GM10248 (cell line): ENCODE results near the gene ITPR1.

Experiments
- CTCF ChIA-PET: fragments of 300-600 bp; sonication (Branson Sonifier 250); formaldehyde crosslinking; extraction: SDS; loops from one replicate; lab custom pipeline; 2021; ENCODE audit warnings: antibody characterized with exemption; lab: Yijun Ruan, JAX
- POLR2A ChIA-PET: fragments of 350-650 bp; sonication (Branson Sonifier 250); formaldehyde crosslinking; extraction: SDS; loops from one replicate; lab custom pipeline; 2020; ENCODE audit warnings: antibody characterized with exemption; lab: Yijun Ruan, JAX
- DNase-seq: peaks from one replicate; pipeline ENCODE4 v3.0.0; 2012; ENCODE audit errors: extremely low spot score
- TF ChIP-seq, protein P1 (sequence below): IDR thresholded peaks from 2 replicates; pipeline ENCODE4 v1.5.1; 2012; ENCODE audit warnings: mild to moderate bottlenecking, low read depth; ENCODE audit errors: extremely low read depth, missing control alignments, control extremely low read depth

ITPR1 gene

DNA sequence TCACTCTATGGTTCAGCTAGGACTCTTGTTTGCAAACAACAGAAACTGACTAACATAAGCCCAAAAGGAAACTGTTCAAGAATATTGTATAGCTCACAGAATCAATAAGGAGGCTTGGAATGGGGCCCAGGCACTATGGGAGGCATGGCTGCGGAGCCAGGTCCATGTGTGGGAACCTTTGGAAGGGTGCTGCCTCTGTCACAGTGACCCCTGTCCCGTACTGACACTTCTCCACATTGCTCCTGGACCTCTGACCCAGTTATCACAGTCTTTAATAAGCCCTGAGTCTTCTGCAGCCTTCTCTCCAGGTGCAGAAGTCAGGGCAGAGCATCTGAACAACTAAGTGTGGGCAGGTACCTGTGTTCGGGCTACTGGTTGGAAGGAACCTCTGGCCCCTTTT is 121.8 kb downstream of the ITPR1 start:
- TF ChIP-seq, protein P1, sequence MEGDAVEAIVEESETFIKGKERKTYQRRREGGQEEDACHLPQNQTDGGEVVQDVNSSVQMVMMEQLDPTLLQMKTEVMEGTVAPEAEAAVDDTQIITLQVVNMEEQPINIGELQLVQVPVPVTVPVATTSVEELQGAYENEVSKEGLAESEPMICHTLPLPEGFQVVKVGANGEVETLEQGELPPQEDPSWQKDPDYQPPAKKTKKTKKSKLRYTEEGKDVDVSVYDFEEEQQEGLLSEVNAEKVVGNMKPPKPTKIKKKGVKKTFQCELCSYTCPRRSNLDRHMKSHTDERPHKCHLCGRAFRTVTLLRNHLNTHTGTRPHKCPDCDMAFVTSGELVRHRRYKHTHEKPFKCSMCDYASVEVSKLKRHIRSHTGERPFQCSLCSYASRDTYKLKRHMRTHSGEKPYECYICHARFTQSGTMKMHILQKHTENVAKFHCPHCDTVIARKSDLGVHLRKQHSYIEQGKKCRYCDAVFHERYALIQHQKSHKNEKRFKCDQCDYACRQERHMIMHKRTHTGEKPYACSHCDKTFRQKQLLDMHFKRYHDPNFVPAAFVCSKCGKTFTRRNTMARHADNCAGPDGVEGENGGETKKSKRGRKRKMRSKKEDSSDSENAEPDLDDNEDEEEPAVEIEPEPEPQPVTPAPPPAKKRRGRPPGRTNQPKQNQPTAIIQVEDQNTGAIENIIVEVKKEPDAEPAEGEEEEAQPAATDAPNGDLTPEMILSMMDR, result no peak
- ChIA-PET POLR2A (no interaction called here), CTCF (interaction anchor here (2.1 to 2.6 kb wide), 2 partner anchors 18 to 264 kb away, joined by 6 to 17 read pairs; no protein-coding TSS in a partner anchor)
- DNase-seq, result no peak

- POLR2A ChIA-PET, result no interaction called here
- CTCF ChIA-PET, result interaction anchor here (2.1 to 2.6 kb wide), 2 partner anchors 17 to 264 kb away, joined by 6 to 17 read pairs; no protein-coding TSS in a partner anchor
- TF ChIP-seq, protein P1, result no peak
- DNase-seq, result no peak
These were observed 122.6 kb downstream of the ITPR1 start for GRCh38 chr3:4615750-4616149.

DNA sequence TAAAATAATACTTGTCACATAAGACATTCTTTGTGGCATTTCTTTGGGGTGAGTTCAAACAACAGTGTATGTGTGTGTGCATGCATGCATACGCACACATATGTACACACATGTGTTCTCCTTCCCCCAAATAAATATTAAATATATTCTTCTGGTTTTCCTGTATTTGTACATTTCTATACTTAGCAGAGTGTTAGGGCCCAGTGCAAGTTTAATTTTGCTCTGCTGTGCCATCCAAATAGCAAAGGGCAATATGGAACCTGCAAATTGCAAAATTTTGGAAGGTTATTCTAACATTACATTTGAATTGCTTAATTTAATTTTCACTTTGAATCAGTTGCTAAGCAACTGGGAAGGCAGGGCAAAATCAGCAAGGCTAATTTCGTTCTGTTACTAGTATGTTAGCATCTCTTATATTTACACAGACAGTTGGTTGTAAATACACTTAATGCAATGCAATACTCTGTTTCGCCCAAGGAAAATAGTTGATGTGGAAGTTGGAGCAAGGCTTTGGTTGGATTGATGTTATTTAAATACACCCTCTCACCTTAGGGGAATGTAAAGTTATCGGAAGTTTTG is 130.4 kb downstream of the ITPR1 start:
- POLR2A ChIA-PET, result no interaction called here
- CTCF ChIA-PET, result interaction anchor here (2.1 to 3.6 kb wide), 2 partner anchors 10 to 272 kb away, joined by 4 to 16 read pairs; no protein-coding TSS in a partner anchor
- no peak for DNase-seq
- TF ChIP-seq, protein P1, result no peak

DNA sequence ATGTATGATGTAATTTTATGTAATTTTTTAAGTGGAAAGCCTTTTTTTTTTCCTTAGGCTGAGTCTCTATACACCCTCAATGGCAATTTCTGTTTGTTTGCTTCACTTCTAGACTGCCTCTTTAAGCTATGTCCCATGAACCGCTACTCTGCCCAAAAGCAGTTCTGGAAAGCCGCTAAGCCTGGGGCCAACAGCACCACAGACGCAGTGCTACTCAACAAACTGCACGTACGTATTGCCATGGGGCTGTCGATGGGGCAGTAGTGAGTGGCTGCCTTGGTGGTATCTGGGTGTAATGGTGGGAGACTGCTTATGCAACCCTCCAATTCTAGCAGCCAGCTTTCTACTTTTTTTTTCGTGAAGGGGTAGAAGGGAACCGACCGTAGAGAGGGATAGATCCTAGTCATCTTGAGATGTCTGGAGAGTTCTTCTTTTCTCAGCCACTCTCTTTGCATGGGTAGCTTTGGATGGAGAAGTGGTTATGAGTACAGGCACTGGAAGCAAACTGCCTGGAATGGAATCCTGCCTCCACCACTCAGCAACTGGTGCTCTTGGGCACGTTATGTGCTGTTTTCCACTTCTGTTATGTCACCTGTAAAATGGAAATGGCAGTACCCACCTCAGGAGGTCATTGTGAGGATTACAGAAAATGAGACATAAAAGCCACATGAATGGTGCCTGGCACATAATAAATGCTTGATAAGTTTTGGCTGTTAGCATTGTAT is 134.7 kb downstream of the ITPR1 start:
- no peak for DNase-seq
- TF ChIP-seq, protein P1, result no peak
- CTCF ChIA-PET, result interaction anchor here (1.7 to 2.3 kb wide), 2 partner anchors 39 to 277 kb away, joined by 3 to 19 read pairs; no protein-coding TSS in a partner anchor
- POLR2A ChIA-PET, result interaction anchor here (0.7 kb wide), 1 partner anchor 132 kb away, joined by 3 read pairs; no protein-coding TSS in a partner anchor

DNA sequence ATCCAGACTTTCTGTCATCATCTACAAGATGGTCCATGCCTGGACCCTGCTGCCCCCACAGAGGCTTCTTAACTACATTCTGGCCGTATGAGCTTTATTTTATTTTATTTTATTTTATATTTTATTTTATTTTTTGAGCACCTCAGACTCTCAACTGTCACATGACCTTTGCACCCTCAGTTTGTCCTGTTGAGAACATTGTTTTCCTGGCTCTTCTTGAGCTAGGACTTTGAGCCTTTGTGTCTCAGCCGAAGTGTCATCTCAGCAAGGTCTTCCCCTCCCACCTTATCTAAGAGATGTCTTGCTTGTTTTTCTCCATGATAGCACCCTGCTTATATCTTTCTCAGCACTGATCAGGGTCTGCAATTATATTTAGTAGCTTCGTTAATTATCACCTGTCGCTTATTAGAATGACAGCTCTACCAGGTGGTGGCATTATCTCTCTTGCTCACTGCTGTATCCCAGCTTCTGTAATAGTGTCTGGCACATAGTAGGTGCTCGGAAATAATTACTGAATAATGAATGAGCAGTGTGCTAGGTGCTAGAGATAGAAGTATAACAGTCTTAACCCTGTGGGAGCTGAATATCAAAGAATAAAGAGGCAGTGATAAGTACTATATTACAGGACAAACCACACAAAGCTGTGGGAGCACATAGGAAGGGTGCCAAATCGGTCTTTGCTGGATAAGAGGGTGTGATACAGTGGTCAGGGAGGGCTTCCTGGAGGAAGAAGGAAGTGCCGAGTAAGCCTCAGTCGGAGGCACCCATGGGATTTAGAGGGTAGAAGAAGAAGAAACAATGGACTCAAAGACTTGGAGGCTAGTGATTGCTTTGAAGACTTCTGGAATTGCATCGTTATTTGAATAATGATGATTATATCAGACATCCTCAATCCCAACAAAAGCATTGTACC is 136.2 kb downstream of the ITPR1 start:
- CTCF ChIA-PET, result interaction anchor here (1.4 to 2.3 kb wide), 3 partner anchors 8 to 278 kb away, joined by 3 to 19 read pairs (median 5); no protein-coding TSS in a partner anchor
- POLR2A ChIA-PET, result no interaction called here
- no peak for DNase-seq
- TF ChIP-seq, protein P1, result no peak
